BLaER1 treated with 17β-estradiol and CSF1 and Interleukin-3, amounts not matched to agents 10 nM and 100 nM (cell line): Measurements from ENCODE around the gene BICRAL.
"Not testable (repeated sequence)": the region's sequence is repeated elsewhere in the genome, so short reads cannot be mapped to it uniquely, and the experiment has no call there.

Experiments
- H3K27ac ChIP-seq, 11 experiments: shearing (Covaris generic); formaldehyde crosslinking; 2 replicates each; pipeline ENCODE4 v1.8.1; 2022
- H3K27me3 ChIP-seq, 11 experiments: shearing (Covaris generic); formaldehyde crosslinking; 2 replicates each; pipeline ENCODE4 v1.8.1; 2022
- H3K36me3 ChIP-seq, 11 experiments: shearing (Covaris generic); formaldehyde crosslinking; 2 replicates each; pipeline ENCODE4 v1.8.1; 2022
- H3K4me1 ChIP-seq, 10 experiments: shearing (Covaris generic); formaldehyde crosslinking; 2 replicates each; pipeline ENCODE4 v1.8.1; 2022
- H3K4me2 ChIP-seq, 11 experiments: shearing (Covaris generic); formaldehyde crosslinking; 2 replicates each; pipeline ENCODE4 v1.8.1; 2022
- H3K4me3 ChIP-seq, 10 experiments: shearing (Covaris generic); formaldehyde crosslinking; 2 replicates each; pipeline ENCODE4 v1.8.1; 2022
- H3K9ac ChIP-seq, 11 experiments: shearing (Covaris generic); formaldehyde crosslinking; 2 replicates each; pipeline ENCODE4 v1.8.1; 2022
- H3K9me3 ChIP-seq, 11 experiments: shearing (Covaris generic); formaldehyde crosslinking; replicated peaks in 1 of 11; 2 replicates each; pipeline ENCODE4 v1.8.1; 2022
- H4K20me1 ChIP-seq, 11 experiments: shearing (Covaris generic); formaldehyde crosslinking; 2 replicates each; pipeline ENCODE4 v1.8.1; 2022
- Cebpa-rat ChIP-seq, 11 experiments: shearing (Covaris generic); IDR thresholded peaks; 2 replicates each; pipeline ENCODE4 v1.8.1; 2022

BICRAL gene

GRCh38 chr6:42781796-42782688 lies at the start of gene BICRAL:
BICRAL (plus strand) TSS chr6:42782052; CDS start chr6:42822023, 39,971 bp downstream.
- H3K27me3 ChIP-seq: no peaks in the 10 kb centered on the region
- peak within 1 kb of the TSS; percentile 99 to 100 (median 100) for H3K27ac ChIP-seq
- peaks cover 0 to 11% (median 5%) of the 10 kb centered on the region in 11 experiments; a peak in 7 of 22 replicates for H4K20me1 ChIP-seq
- H3K4me1 ChIP-seq: peaks cover 56 to 71% (median 68%) of the 10 kb centered on the region in 10 experiments
- peaks cover 0 to 5% (median 0%) of the 10 kb centered on the region in 11 experiments; a peak in 3 of 22 replicates for H3K36me3 ChIP-seq
- H3K4me3 ChIP-seq: peak within 1 kb of the TSS; percentile 79 to 99 (median 92)
- no peak for TF ChIP-seq Cebpa-rat (IDR thresholded peaks at IDR 0.05)
- peak within 1 kb of the TSS; percentile 98 to 100 (median 100) for H3K9ac ChIP-seq
- H3K4me2 ChIP-seq: peak within 1 kb of the TSS; percentile 78 to 95 (median 86)
- H3K9me3 ChIP-seq: no peaks in the 10 kb centered on the region

GRCh38 chr6:42733867-42734481 lies 47.9 kb upstream of the BICRAL start:
- Histone ChIP-seq H3K9me3 (peaks cover 0 to 10% (median 0%) of the 10 kb centered on the region in 11 experiments; a peak in 5 of 22 replicates), H3K4me2 (peak overlapping the region in 7 of 11 experiments; percentile 25 to 53 (median 38); a peak in 11 of 22 replicates), H3K4me1 (peaks cover 8 to 27% (median 20%) of the 10 kb centered on the region in 10 experiments)
- H3K4me3 ChIP-seq, H4K20me1 ChIP-seq, H3K27ac ChIP-seq, H3K36me3 ChIP-seq, H3K27me3 ChIP-seq, H3K9ac ChIP-seq: not testable (repeated sequence)

GRCh38 chr6:42735976-42736375 lies 45.9 kb upstream of the BICRAL start:
- peak overlapping the region in 2 of 11 experiments; percentile 5 to 28; a peak in 1 of 22 replicates for H3K27ac ChIP-seq
- H3K4me2 ChIP-seq: peak overlapping the region in 10 of 11 experiments; percentile 3 to 69 (median 53); a peak in 18 of 22 replicates
- no peak for TF ChIP-seq Cebpa-rat (IDR thresholded peaks at IDR 0.05)
- no peaks in the 10 kb centered on the region for H3K27me3 ChIP-seq
- H3K4me3 ChIP-seq: no peak overlapping the region
- H4K20me1 ChIP-seq: no peaks in the 10 kb centered on the region
- H3K36me3 ChIP-seq: no peaks in the 10 kb centered on the region
- peak overlapping the region in 2 of 11 experiments; percentile 10 to 39; a peak in 2 of 22 replicates for H3K9ac ChIP-seq
- peaks cover 0 to 10% (median 0%) of the 10 kb centered on the region in 11 experiments; a peak in 5 of 22 replicates for H3K9me3 ChIP-seq
- peaks cover 14 to 37% (median 30%) of the 10 kb centered on the region in 10 experiments for H3K4me1 ChIP-seq

GRCh38 chr6:42740725-42741124 lies 41.1 kb upstream of the BICRAL start:
- Histone ChIP-seq H3K27me3 (no peaks in the 10 kb centered on the region), H3K4me2 (peak overlapping the region in 10 of 11 experiments; percentile 25 to 98 (median 96); a peak in 20 of 22 replicates), H3K4me3 (no peak overlapping the region), H3K27ac (peak overlapping the region in 8 of 11 experiments; percentile 94 to 99 (median 97); a peak in 14 of 22 replicates), H3K9ac (peak overlapping the region in 3 of 11 experiments; percentile 93 to 98 (median 95); a peak in 5 of 22 replicates), H3K4me1 (peaks cover 37 to 62% (median 55%) of the 10 kb centered on the region in 10 experiments), H3K9me3 (no peaks in the 10 kb centered on the region), H3K36me3 (peaks cover 0 to 7% (median 0%) of the 10 kb centered on the region in 11 experiments; a peak in 2 of 22 replicates), H4K20me1 (peaks cover 10 to 24% (median 21%) of the 10 kb centered on the region in 11 experiments; a peak in 19 of 22 replicates)
- TF ChIP-seq Cebpa-rat (IDR thresholded peaks at IDR 0.05): no peak

GRCh38 chr6:42742116-42742894 lies 39.5 kb upstream of the BICRAL start:
- peaks cover 37 to 54% (median 47%) of the 10 kb centered on the region in 10 experiments for H3K4me1 ChIP-seq
- H3K9me3 ChIP-seq: no peaks in the 10 kb centered on the region
- no peaks in the 10 kb centered on the region for H3K27me3 ChIP-seq
- H3K9ac ChIP-seq: peak overlapping the region in 8 of 11 experiments; percentile 46 to 99 (median 97); a peak in 15 of 22 replicates
- peaks cover 0 to 7% (median 0%) of the 10 kb centered on the region in 11 experiments; a peak in 2 of 22 replicates for H3K36me3 ChIP-seq
- peak overlapping the region in 10 of 11 experiments; percentile 88 to 98 (median 96); a peak in 19 of 22 replicates for H3K4me2 ChIP-seq
- H3K27ac ChIP-seq: peak overlapping the region in 9 of 11 experiments; percentile 9 to 99 (median 97); a peak in 18 of 22 replicates
- peaks cover 10 to 24% (median 21%) of the 10 kb centered on the region in 11 experiments; a peak in 19 of 22 replicates for H4K20me1 ChIP-seq
- H3K4me3 ChIP-seq: peak overlapping the region in 2 of 10 experiments; percentile 7 to 84; a peak in 2 of 20 replicates
- peak in 3 of 11 experiments; percentile 46 to 51 (median 46); a peak in 5 of 22 replicates for TF ChIP-seq Cebpa-rat (IDR thresholded peaks at IDR 0.05)

- TF ChIP-seq Cebpa-rat (IDR thresholded peaks at IDR 0.05): no peak
- Histone ChIP-seq H3K9me3 (no peaks in the 10 kb centered on the region), H3K27me3 (no peaks in the 10 kb centered on the region), H4K20me1 (peaks cover 10 to 24% (median 21%) of the 10 kb centered on the region in 11 experiments; a peak in 19 of 22 replicates), H3K9ac (peak overlapping the region; percentile 88 to 99 (median 97)), H3K4me2 (peak overlapping the region; percentile 88 to 98 (median 96)), H3K4me3 (peak overlapping the region; percentile 78 to 99 (median 96)), H3K27ac (peak overlapping the region; percentile 7 to 99 (median 96); a peak in 19 of 22 replicates), H3K36me3 (peaks cover 0 to 7% (median 0%) of the 10 kb centered on the region in 11 experiments; a peak in 2 of 22 replicates), H3K4me1 (peaks cover 53 to 69% (median 65%) of the 10 kb centered on the region in 10 experiments)
These were observed 37.4 kb upstream of the BICRAL start for GRCh38 chr6:42744351-42744893.

GRCh38 chr6:42745083-42745639 lies 36.7 kb upstream of the BICRAL start:
- peak overlapping the region; percentile 78 to 99 (median 96) for H3K4me3 ChIP-seq
- H3K4me2 ChIP-seq: peak overlapping the region; percentile 88 to 98 (median 96)
- no peaks in the 10 kb centered on the region for H3K9me3 ChIP-seq
- H3K9ac ChIP-seq: peak overlapping the region; percentile 88 to 99 (median 97)
- H4K20me1 ChIP-seq: peaks cover 10 to 24% (median 21%) of the 10 kb centered on the region in 11 experiments; a peak in 19 of 22 replicates
- H3K36me3 ChIP-seq: peaks cover 0 to 7% (median 0%) of the 10 kb centered on the region in 11 experiments; a peak in 2 of 22 replicates
- peaks cover 59 to 70% (median 64%) of the 10 kb centered on the region in 10 experiments for H3K4me1 ChIP-seq
- no peaks in the 10 kb centered on the region for H3K27me3 ChIP-seq
- H3K27ac ChIP-seq: peak overlapping the region; percentile 83 to 99 (median 96)
- peak in 1 of 11 experiments; percentile 47; a peak in 1 of 22 replicates for TF ChIP-seq Cebpa-rat (IDR thresholded peaks at IDR 0.05)
